ENCODE results near the gene EPHA2. TPM values are rescaled to one million over a fixed set of nuclear protein-coding genes. Genes with fewer than 3 reads are reported as not detected.

EPHA2 gene
- total RNA-seq, 1 donor = 21.0 TPM

DNA sequence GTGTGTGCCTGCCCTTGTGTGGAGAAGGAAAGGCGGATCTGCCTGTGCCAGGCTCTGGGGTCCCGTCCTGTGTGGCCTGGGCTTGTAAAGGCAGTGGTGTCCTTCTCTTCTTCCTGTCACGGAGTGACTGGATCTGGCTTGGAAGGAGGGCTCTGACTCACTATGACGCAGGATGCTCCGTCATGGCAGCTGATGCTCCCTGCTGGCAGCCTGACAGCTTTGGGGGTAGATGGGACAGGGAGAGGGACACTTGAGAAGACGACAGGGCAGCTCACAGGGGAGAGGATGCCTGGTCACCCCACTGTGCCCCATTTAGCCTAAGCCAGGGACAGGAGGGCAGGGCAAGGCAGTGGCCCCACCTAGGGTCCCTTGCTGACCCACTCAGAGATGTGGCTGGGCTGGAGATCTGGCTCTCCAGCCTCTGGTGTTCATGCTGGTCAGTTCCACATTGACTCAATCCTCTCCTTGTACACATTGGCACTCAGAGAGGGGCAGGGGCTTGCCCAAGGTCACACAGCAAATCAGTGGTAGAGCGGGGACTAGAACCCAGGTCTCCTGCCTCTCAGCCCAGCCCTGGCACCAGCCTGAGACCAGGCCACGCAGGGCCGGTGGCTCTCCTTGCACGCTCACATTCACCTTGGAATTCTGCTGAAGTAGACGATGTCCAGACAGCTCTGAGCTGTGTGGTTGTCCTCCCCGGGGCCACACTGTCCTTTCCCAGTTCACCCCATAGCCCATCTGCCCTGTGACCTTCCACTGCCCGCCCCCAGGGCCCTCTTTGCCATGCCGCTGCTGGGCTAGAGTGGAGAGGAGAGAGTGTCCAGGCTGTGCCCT is 79.6 kb downstream of the EPHA2 start:
- H3K9me3 ChIP-seq (ENCODE audit: low read depth, low read length) = no peaks in the 10 kb centered on the region
- DNase-seq (ENCODE audit: insufficient read length, low spot score, missing footprints) = peak; percentile 98
- H3K4me3 ChIP-seq (ENCODE audit: insufficient read depth, low read length) = no peak overlapping the region
- H4K20me1 ChIP-seq (ENCODE audit: insufficient read depth, low read length) = no peaks in the 10 kb centered on the region
- H3K27ac ChIP-seq (ENCODE audit: low read depth, low read length) = peak overlapping the region; percentile 89
- no peaks in the 10 kb centered on the region for H3K27me3 ChIP-seq (ENCODE audit: insufficient read depth, low read length)
- H2AFZ ChIP-seq (ENCODE audit: low read length) = no peak overlapping the region
- H3K4me2 ChIP-seq (ENCODE audit: insufficient read depth, low read length) = peak overlapping the region; percentile 63
- no peaks in the 10 kb centered on the region for H3K79me2 ChIP-seq (ENCODE audit: insufficient read depth, low read length)
- TF ChIP-seq, protein P1, sequence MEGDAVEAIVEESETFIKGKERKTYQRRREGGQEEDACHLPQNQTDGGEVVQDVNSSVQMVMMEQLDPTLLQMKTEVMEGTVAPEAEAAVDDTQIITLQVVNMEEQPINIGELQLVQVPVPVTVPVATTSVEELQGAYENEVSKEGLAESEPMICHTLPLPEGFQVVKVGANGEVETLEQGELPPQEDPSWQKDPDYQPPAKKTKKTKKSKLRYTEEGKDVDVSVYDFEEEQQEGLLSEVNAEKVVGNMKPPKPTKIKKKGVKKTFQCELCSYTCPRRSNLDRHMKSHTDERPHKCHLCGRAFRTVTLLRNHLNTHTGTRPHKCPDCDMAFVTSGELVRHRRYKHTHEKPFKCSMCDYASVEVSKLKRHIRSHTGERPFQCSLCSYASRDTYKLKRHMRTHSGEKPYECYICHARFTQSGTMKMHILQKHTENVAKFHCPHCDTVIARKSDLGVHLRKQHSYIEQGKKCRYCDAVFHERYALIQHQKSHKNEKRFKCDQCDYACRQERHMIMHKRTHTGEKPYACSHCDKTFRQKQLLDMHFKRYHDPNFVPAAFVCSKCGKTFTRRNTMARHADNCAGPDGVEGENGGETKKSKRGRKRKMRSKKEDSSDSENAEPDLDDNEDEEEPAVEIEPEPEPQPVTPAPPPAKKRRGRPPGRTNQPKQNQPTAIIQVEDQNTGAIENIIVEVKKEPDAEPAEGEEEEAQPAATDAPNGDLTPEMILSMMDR (IDR thresholded peaks at IDR 0.05; ENCODE audit: extremely low read depth, low read depth, low read length) = no peak
- no peaks in the 10 kb centered on the region for H3K36me3 ChIP-seq (ENCODE audit: insufficient read depth, low read length)
- H3K4me1 ChIP-seq (ENCODE audit: insufficient read depth, low read length) = peaks cover 31% of the 10 kb centered on the region

DNA sequence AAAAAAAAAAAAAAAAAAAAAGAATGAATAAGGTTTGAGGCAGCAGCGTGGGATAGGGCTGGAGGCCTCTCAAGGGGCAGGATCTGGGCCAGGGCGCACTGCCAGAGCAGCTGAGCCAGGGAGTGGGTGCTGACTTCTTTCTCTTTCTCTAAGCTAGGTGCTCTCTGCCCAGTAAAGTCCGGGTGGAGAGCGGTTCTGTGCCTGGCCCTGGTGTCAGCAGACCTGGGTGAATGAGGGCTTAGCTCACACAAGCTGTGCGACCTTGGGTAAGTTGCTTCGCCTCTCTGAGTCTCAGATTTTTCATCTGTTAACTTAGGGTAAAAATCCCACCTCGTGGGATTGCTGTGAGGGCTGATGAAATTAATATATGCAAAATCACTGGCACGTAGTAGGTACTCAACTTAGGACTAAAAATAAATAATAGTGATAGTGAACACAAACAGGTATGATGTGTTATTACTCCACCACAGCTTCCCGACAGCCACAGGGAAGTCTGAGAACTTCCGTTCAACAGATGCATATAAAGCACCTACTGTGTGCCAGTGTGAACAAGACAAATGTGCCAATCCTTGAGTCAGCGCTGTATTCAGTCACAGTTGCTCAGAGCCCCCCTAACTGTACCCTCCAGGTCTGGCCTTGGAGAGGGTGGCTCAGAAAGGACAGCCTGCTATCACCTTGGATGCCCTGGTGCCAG is 80.4 kb downstream of the EPHA2 start:
- Histone ChIP-seq H3K27me3 (ENCODE audit: insufficient read depth, low read length) (no peaks in the 10 kb centered on the region), H3K36me3 (ENCODE audit: insufficient read depth, low read length) (no peaks in the 10 kb centered on the region), H3K4me1 (ENCODE audit: insufficient read depth, low read length) (peaks cover 31% of the 10 kb centered on the region), H3K27ac (ENCODE audit: low read depth, low read length) (peak overlapping the region; percentile 89), H3K79me2 (ENCODE audit: insufficient read depth, low read length) (no peaks in the 10 kb centered on the region), H3K9me3 (ENCODE audit: low read depth, low read length) (no peaks in the 10 kb centered on the region), H3K4me2 (ENCODE audit: insufficient read depth, low read length) (peak overlapping the region; percentile 63), H3K4me3 (ENCODE audit: insufficient read depth, low read length) (no peak overlapping the region), H2AFZ (ENCODE audit: low read length) (no peak overlapping the region), H4K20me1 (ENCODE audit: insufficient read depth, low read length) (no peaks in the 10 kb centered on the region)
- DNase-seq (ENCODE audit: insufficient read length, low spot score, missing footprints) = peak; percentile 98
- TF ChIP-seq, protein P1 (IDR thresholded peaks at IDR 0.05; ENCODE audit: extremely low read depth, low read depth, low read length) = no peak

Other genes with a start within 250 kb of the EPHA2 start
- gene ZBTB17, start 180.0 kb downstream of the EPHA2 start, total RNA-seq = 25.0 and 29.7 TPM in 2 replicates
- gene SRARP, start 151.8 kb downstream of the EPHA2 start, total RNA-seq = not detected in 2 replicates
- 4.1 and 6.9 TPM in 2 replicates for gene HSPB7, start 138.0 kb downstream of the EPHA2 start, total RNA-seq
- not detected in 2 replicates for gene CLCNKA, start 134.0 kb downstream of the EPHA2 start, total RNA-seq
- 0.29 and 0.36 TPM in 2 replicates for gene CLCNKB, start 112.3 kb downstream of the EPHA2 start, total RNA-seq
- 0.36 TPM in 1 of 2 replicates, not detected in the other for gene FAM131C, start 82.4 kb downstream of the EPHA2 start, total RNA-seq
- gene ARHGEF19, start 56.6 kb upstream of the EPHA2 start, total RNA-seq = 5.9 and 6.5 TPM in 2 replicates
- 9.4 and 14.1 TPM in 2 replicates for gene CPLANE2, start 81.1 kb upstream of the EPHA2 start, total RNA-seq
- gene FBXO42, start 196.4 kb upstream of the EPHA2 start, total RNA-seq = 15.0 and 16.3 TPM in 2 replicates
- gene SZRD1, start 211.2 kb upstream of the EPHA2 start, total RNA-seq = 63.6 and 66.2 TPM in 2 replicates

All from osteoblast (primary cell).